Glutamatergic neuron (in vitro differentiated cells): Measurements from ENCODE around the gene ECPAS. TPM values are rescaled to one million over a fixed set of nuclear protein-coding genes. Genes with fewer than 3 reads are reported as not detected.

Experiments
- DNase-seq: peaks from one replicate; pipeline ENCODE4 v3.0.0; 2022
- H3K27ac Mint-ChIP-seq: one replicate; pipeline ENCODE4 v1.8.0; 2020; ENCODE audit warnings: mild to moderate bottlenecking, mixed read lengths, inconsistent platforms; ENCODE audit not compliant: unreplicated experiment
- H3K27me3 Mint-ChIP-seq: one replicate; pipeline ENCODE4 v1.8.0; 2020; ENCODE audit warnings: mild to moderate bottlenecking, moderate library complexity, mixed read lengths, inconsistent platforms; ENCODE audit not compliant: unreplicated experiment
- H3K36me3 Mint-ChIP-seq: one replicate; pipeline ENCODE4 v1.8.0; 2020; ENCODE audit warnings: mild to moderate bottlenecking, mixed read lengths, inconsistent platforms; ENCODE audit not compliant: unreplicated experiment
- H3K4me1 Mint-ChIP-seq: one replicate; pipeline ENCODE4 v1.8.0; 2020; ENCODE audit warnings: mild to moderate bottlenecking, low read depth, mixed read lengths, inconsistent platforms; ENCODE audit not compliant: unreplicated experiment
- H3K4me3 Mint-ChIP-seq: one replicate; pipeline ENCODE4 v1.8.0; 2020; ENCODE audit warnings: mild to moderate bottlenecking, mixed read lengths, inconsistent platforms; ENCODE audit not compliant: unreplicated experiment
- H3K9me3 Mint-ChIP-seq: one replicate; pipeline ENCODE4 v1.8.0; 2020; ENCODE audit warnings: mild to moderate bottlenecking, moderate library complexity, mixed read lengths, inconsistent platforms; ENCODE audit not compliant: unreplicated experiment
- total RNA-seq: library from RNA; stranded (reverse); fragmentation: NEBNext Ultra II Directional; extraction: Animal tissue kit (Norgen Biotek cat#: 25700); gene quantifications from one replicate; pipeline ENCODE4 v1.2.1, GENCODE V29; 2021; ENCODE audit not compliant: unreplicated experiment
- TF ChIP-seq, protein P1 (sequence below): fragments of 200-600 bp; sonication (generic); IDR thresholded peaks from one replicate; pipeline ENCODE4 v1.5.0; 2021; ENCODE audit not compliant: partially characterized antibody, unreplicated experiment

Gene ECPAS
- total RNA-seq, 1 donor from 2014 or later = 53.5 TPM

- Mint-ChIP-seq H3K27ac (no peak overlapping the region), H3K27me3 (no peaks in the 10 kb centered on the region), H3K4me1 (peaks cover 1% of the 10 kb centered on the region), H3K4me3 (no peak overlapping the region), H3K36me3 (no peaks in the 10 kb centered on the region), H3K9me3 (no peaks in the 10 kb centered on the region)
- TF ChIP-seq, protein P1, sequence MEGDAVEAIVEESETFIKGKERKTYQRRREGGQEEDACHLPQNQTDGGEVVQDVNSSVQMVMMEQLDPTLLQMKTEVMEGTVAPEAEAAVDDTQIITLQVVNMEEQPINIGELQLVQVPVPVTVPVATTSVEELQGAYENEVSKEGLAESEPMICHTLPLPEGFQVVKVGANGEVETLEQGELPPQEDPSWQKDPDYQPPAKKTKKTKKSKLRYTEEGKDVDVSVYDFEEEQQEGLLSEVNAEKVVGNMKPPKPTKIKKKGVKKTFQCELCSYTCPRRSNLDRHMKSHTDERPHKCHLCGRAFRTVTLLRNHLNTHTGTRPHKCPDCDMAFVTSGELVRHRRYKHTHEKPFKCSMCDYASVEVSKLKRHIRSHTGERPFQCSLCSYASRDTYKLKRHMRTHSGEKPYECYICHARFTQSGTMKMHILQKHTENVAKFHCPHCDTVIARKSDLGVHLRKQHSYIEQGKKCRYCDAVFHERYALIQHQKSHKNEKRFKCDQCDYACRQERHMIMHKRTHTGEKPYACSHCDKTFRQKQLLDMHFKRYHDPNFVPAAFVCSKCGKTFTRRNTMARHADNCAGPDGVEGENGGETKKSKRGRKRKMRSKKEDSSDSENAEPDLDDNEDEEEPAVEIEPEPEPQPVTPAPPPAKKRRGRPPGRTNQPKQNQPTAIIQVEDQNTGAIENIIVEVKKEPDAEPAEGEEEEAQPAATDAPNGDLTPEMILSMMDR = no peak
- DNase-seq = no peak
These were observed 57.0 kb downstream of the ECPAS start for GRCh38 chr9:111427186-111427585.

- H3K4me1 Mint-ChIP-seq = peaks cover 1% of the 10 kb centered on the region
- no peak overlapping the region for H3K4me3 Mint-ChIP-seq
- TF ChIP-seq, protein P1 = no peak
- H3K27me3 Mint-ChIP-seq = no peaks in the 10 kb centered on the region
- no peak overlapping the region for H3K27ac Mint-ChIP-seq
- no peaks in the 10 kb centered on the region for H3K9me3 Mint-ChIP-seq
- DNase-seq = no peak
- no peaks in the 10 kb centered on the region for H3K36me3 Mint-ChIP-seq
These were observed 60.8 kb downstream of the ECPAS start for GRCh38 chr9:111423389-111423788.

- TF ChIP-seq, protein P1 = no peak
- Mint-ChIP-seq H3K27ac (no peak overlapping the region), H3K27me3 (peaks cover 2% of the 10 kb centered on the region), H3K4me1 (no peaks in the 10 kb centered on the region), H3K4me3 (no peak overlapping the region), H3K36me3 (no peaks in the 10 kb centered on the region), H3K9me3 (no peaks in the 10 kb centered on the region)
- DNase-seq = no peak
These were observed 69.8 kb downstream of the ECPAS start for GRCh38 chr9:111414406-111414805.

- H3K4me1 Mint-ChIP-seq = no peaks in the 10 kb centered on the region
- TF ChIP-seq, protein P1 = no peak
- H3K27ac Mint-ChIP-seq = no peak overlapping the region
- no peak overlapping the region for H3K4me3 Mint-ChIP-seq
- DNase-seq = no peak
- H3K36me3 Mint-ChIP-seq = no peaks in the 10 kb centered on the region
- no peaks in the 10 kb centered on the region for H3K9me3 Mint-ChIP-seq
- H3K27me3 Mint-ChIP-seq = peaks cover 2% of the 10 kb centered on the region
These were observed 70.2 kb downstream of the ECPAS start for GRCh38 chr9:111413996-111414395.

DNA sequence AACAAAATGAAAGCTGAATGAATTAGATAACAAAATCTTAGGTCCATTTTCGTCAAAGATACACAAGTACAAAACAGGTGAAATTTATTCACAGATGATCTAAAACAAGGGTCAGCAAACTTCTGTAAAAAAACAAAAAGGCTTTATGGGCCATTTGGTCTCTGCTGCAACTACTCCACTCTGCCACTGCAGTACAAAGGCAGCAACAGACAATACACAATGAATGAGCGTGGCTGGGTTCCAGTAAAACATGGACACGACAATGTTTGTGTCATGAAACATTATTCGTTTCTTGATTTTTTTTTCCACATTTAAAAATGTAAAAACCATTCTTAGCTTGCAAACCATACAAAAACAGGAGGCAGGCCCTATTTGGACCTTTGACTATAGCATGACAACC, 71.9 kb downstream of the ECPAS start:
- DNase-seq = no peak
- TF ChIP-seq, protein P1 = no peak
- Mint-ChIP-seq H3K36me3 (no peaks in the 10 kb centered on the region), H3K27me3 (peaks cover 2% of the 10 kb centered on the region), H3K9me3 (no peaks in the 10 kb centered on the region), H3K4me1 (no peaks in the 10 kb centered on the region), H3K27ac (no peak overlapping the region), H3K4me3 (no peak overlapping the region)
